Endodermal cell (in vitro differentiated cells): ENCODE measurements around the gene CTNNA2. TPM values are rescaled to one million over a fixed set of nuclear protein-coding genes. Genes with fewer than 3 reads are reported as not detected.
A peak's percentile ranks its signal among the peaks of the same experiment; 100 is the strongest.

Source experiments
- DNase-seq: peaks from one replicate; pipeline ENCODE4 v3.0.0-alpha.2; 2017
- H3K27ac ChIP-seq: 2 replicates; pipeline ENCODE4 v1.5.1; 2013; ENCODE audit warnings: mild to moderate bottlenecking, low read depth, low read length, moderate library complexity
- H3K27me3 ChIP-seq: 2 replicates; pipeline ENCODE4 v1.6.1; 2013; ENCODE audit warnings: mild to moderate bottlenecking, low read length, moderate library complexity; ENCODE audit not compliant: insufficient read depth, control insufficient read depth, poor library complexity, severe bottlenecking
- H3K36me3 ChIP-seq: 2 replicates; pipeline ENCODE4 v1.7.0; 2013; ENCODE audit warnings: mild to moderate bottlenecking, low read length, moderate library complexity; ENCODE audit not compliant: control insufficient read depth, insufficient read depth
- H3K4me1 ChIP-seq: one replicate; pipeline ENCODE4 v1.7.0; 2013; ENCODE audit warnings: low read length; ENCODE audit not compliant: control insufficient read depth, insufficient read depth
- H3K4me3 ChIP-seq: 2 replicates; pipeline ENCODE4 v1.5.1; 2013; ENCODE audit warnings: mild to moderate bottlenecking, low read length, moderate library complexity
- H3K9ac ChIP-seq: 2 replicates; pipeline ENCODE4 v1.6.1; 2013; ENCODE audit warnings: mild to moderate bottlenecking, low read length, moderate library complexity; ENCODE audit not compliant: poor library complexity, severe bottlenecking; ENCODE audit errors: extremely low read depth
- H3K9me3 ChIP-seq: 2 replicates; pipeline ENCODE4 v1.6.1; 2013; ENCODE audit warnings: mild to moderate bottlenecking, low read length, moderate library complexity; ENCODE audit not compliant: control insufficient read depth
- H3K27ac Mint-ChIP-seq: 2 replicates; pipeline ENCODE4 v1.8.0; 2020; ENCODE audit warnings: mixed read lengths
- H3K27me3 Mint-ChIP-seq: 2 replicates; pipeline ENCODE4 v1.8.0; 2021; ENCODE audit warnings: mild to moderate bottlenecking, mixed read lengths; ENCODE audit not compliant: insufficient read depth
- H3K36me3 Mint-ChIP-seq: 2 replicates; pipeline ENCODE4 v1.8.0; 2020; ENCODE audit warnings: low read depth, mixed read lengths
- H3K4me1 Mint-ChIP-seq: 2 replicates; pipeline ENCODE4 v1.8.0; 2020; ENCODE audit warnings: mixed read lengths
- H3K4me3 Mint-ChIP-seq: 2 replicates; pipeline ENCODE4 v1.8.0; 2020; ENCODE audit warnings: mild to moderate bottlenecking, moderate library complexity, mixed read lengths
- H3K9me3 Mint-ChIP-seq: 2 replicates; pipeline ENCODE4 v1.8.0; 2020; ENCODE audit warnings: mild to moderate bottlenecking, mixed read lengths
- WGBS, 2 experiments: methylation state at CpG; one replicate each; pipeline versions ENCODE4 v1.1.5 to v1.1.7; 2013; ENCODE audit warnings: missing lambda C conversion rate in 2 of 2, mixed read lengths in 1 of 2; ENCODE audit not compliant: insufficient coverage in 1 of 2, insufficient read length in 1 of 2; 5-methylcytosine and 5-hydroxymethylcytosine counted together
- total RNA-seq, 2 donors: library from RNA; stranded (reverse); fragmentation: NEBNext Ultra II Directional in 1 of 2; extraction: Animal tissue kit (Norgen Biotek cat#: 25700) in 1 of 2; gene quantifications; 2 replicates in 1 of 2; 3 replicates in 1 of 2; pipeline ENCODE4 v1.2.1, GENCODE V29; 2021
- TF ChIP-seq, protein P1 (sequence below): fragments of 200-600 bp; sonication (generic); conservative IDR thresholded peaks from 2 replicates; pipeline ENCODE4 v1.5.0; 2021; ENCODE audit warnings: antibody characterized with exemption, mild to moderate bottlenecking

The CTNNA2 gene
- total RNA-seq, 2 donors from 2014 or later, result 7.7 to 9.8 TPM

DNA sequence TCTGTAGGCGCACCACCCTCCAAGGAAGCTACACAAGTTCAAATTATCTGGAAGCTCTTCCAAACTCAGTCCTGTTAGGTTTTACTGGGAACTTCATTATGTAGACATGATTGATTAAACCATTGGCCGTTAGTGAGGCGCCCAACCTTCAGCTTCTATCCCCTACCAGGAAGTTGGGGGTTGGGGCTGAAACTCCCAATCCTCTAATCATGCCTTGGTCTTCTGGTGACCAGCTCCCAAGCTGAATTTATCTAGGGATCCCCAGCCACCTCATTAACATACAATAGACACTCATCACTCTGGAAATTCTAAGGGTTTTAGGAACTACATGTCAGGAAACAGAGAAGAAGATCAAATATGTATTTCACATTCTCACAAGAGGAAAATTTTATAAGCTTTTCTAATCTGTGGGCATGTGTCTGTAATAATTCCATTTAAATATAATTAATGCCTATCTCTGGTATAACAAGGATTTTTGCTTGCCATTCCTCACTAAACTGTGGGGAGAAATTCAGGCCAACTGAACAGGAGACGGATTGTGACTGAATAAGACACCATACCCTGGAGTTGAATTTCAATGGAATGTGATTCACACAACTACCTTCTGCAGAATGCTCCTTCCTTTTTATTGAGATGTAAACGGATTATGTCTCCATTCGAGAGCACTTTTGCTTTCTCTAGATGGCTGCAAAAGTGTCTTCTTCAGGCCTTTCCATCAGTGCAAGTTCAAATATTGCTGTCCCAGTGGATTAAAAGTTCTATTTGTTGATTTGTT lies 463.1 kb downstream of the CTNNA2 start:
- peak overlapping the region; percentile 69 for H3K27ac Mint-ChIP-seq
- no peaks in the 10 kb centered on the region for H3K9me3 Mint-ChIP-seq
- Histone ChIP-seq H3K9me3 (no peaks in the 10 kb centered on the region), H3K27me3 (no peaks in the 10 kb centered on the region), H3K9ac (no peak overlapping the region), H3K27ac (no peak overlapping the region), H3K4me3 (no peak overlapping the region), H3K36me3 (no peaks in the 10 kb centered on the region), H3K4me1 (peaks cover 10% of the 10 kb centered on the region)
- H3K4me1 Mint-ChIP-seq, result peaks cover 31% of the 10 kb centered on the region
- H3K4me3 Mint-ChIP-seq, result peak overlapping the region; percentile 8
- H3K27me3 Mint-ChIP-seq, result no peaks in the 10 kb centered on the region
- 72 to 77% methylated on average over 3 to 6 of the region's 6 CpGs for WGBS, 2 experiments
- TF ChIP-seq, protein P1, sequence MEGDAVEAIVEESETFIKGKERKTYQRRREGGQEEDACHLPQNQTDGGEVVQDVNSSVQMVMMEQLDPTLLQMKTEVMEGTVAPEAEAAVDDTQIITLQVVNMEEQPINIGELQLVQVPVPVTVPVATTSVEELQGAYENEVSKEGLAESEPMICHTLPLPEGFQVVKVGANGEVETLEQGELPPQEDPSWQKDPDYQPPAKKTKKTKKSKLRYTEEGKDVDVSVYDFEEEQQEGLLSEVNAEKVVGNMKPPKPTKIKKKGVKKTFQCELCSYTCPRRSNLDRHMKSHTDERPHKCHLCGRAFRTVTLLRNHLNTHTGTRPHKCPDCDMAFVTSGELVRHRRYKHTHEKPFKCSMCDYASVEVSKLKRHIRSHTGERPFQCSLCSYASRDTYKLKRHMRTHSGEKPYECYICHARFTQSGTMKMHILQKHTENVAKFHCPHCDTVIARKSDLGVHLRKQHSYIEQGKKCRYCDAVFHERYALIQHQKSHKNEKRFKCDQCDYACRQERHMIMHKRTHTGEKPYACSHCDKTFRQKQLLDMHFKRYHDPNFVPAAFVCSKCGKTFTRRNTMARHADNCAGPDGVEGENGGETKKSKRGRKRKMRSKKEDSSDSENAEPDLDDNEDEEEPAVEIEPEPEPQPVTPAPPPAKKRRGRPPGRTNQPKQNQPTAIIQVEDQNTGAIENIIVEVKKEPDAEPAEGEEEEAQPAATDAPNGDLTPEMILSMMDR, result no peak
- DNase-seq, result peak; percentile 65
- H3K36me3 Mint-ChIP-seq, result no peaks in the 10 kb centered on the region

GRCh38 chr2:79977792-79978191 lies 464.9 kb downstream of the CTNNA2 start:
- WGBS, 2 experiments, result 66% methylated on average over 2 of the region's 2 CpGs; no CpG with 5 or more reads in 1 of the 2 experiments

DNA sequence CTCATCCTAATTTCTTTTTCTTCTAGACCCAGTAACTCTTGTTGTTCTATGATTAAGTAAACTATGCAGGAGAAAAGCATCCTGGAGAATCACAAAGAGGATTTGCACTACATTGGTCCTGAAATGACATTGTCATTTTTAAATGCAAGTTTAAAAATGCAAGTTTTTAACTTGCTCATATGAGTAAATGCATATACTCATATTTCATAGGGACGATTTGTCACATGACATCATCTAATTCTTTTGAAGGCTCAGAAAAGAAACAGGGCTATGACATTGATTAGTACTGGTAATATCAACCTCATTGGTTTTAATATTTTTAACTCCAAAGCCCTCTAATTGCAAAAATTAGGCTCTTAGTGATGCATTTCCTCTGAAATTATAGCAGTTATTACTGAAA lies 467.3 kb downstream of the CTNNA2 start:
- Mint-ChIP-seq H3K4me1 (peaks cover 20% of the 10 kb centered on the region), H3K27ac (no peak overlapping the region), H3K27me3 (peaks cover 1% of the 10 kb centered on the region), H3K4me3 (no peak overlapping the region), H3K36me3 (no peaks in the 10 kb centered on the region), H3K9me3 (no peaks in the 10 kb centered on the region)
- TF ChIP-seq, protein P1, result no peak
- Histone ChIP-seq H3K9ac (no peak overlapping the region), H3K4me3 (no peak overlapping the region), H3K27me3 (no peaks in the 10 kb centered on the region), H3K27ac (no peak overlapping the region), H3K4me1 (peaks cover 10% of the 10 kb centered on the region), H3K9me3 (no peaks in the 10 kb centered on the region), H3K36me3 (no peaks in the 10 kb centered on the region)
- WGBS, 2 experiments, result 80 to 91% methylated on average over 1 of the region's 1 CpG
- no peak for DNase-seq

More at GRCh38 chr2:79977792-79978191, 464.9 kb downstream of the CTNNA2 start:
- peak overlapping the region; percentile 48 for H3K27ac Mint-ChIP-seq
- H3K27me3 Mint-ChIP-seq, result peaks cover 1% of the 10 kb centered on the region
- no peaks in the 10 kb centered on the region for H3K9me3 Mint-ChIP-seq
- H3K4me3 ChIP-seq, result no peak overlapping the region
- H3K9me3 ChIP-seq, result no peaks in the 10 kb centered on the region
- peaks cover 22% of the 10 kb centered on the region for H3K4me1 Mint-ChIP-seq
- no peak for DNase-seq
- H3K27me3 ChIP-seq, result no peaks in the 10 kb centered on the region
- H3K4me1 ChIP-seq, result peaks cover 10% of the 10 kb centered on the region
- no peaks in the 10 kb centered on the region for H3K36me3 Mint-ChIP-seq
- no peak overlapping the region for H3K4me3 Mint-ChIP-seq
- TF ChIP-seq, protein P1, result no peak
- no peak overlapping the region for H3K27ac ChIP-seq
- H3K36me3 ChIP-seq, result no peaks in the 10 kb centered on the region
- no peak overlapping the region for H3K9ac ChIP-seq
